Activated naive CD8-positive, alpha-beta T cell treated with anti-CD3 and anti-CD28 coated beads, Interleukin-2, amount 50 U/mL, for 24 hours (primary cell): ENCODE data around the gene TMEM240.
"Not testable (repeated sequence)": the region's sequence is repeated elsewhere in the genome, so short reads cannot be mapped to it uniquely, and the experiment has no call there.

Experiments
- ATAC-seq: fragments of 150-1000 bp; cut with Tn5 transposase; one replicate; pipeline ENCODE4 v1.10.0; 2021
- DNase-seq: peaks from one replicate; pipeline ENCODE4 v3.0.0; 2021
- H3K27ac Mint-ChIP-seq: one replicate; pipeline ENCODE4 v1.8.0; 2021; ENCODE audit warnings: mild to moderate bottlenecking, mixed read lengths
- H3K27me3 Mint-ChIP-seq: one replicate; pipeline ENCODE4 v1.8.0; 2021; ENCODE audit warnings: mixed read lengths
- H3K36me3 Mint-ChIP-seq: one replicate; pipeline ENCODE4 v1.8.0; 2021; ENCODE audit warnings: low read depth, mixed read lengths
- H3K4me1 Mint-ChIP-seq: one replicate; pipeline ENCODE4 v1.8.0; 2021; ENCODE audit warnings: mixed read lengths
- H3K4me3 Mint-ChIP-seq: one replicate; pipeline ENCODE4 v1.8.0; 2021; ENCODE audit warnings: mild to moderate bottlenecking, moderate library complexity, mixed read lengths
- H3K9me3 Mint-ChIP-seq: one replicate; pipeline ENCODE4 v1.8.0; 2021; ENCODE audit warnings: mixed read lengths

Gene TMEM240

GRCh38 chr1:1511533-1512285 is 28.7 kb downstream of the TMEM240 start, which contains the start of gene ATAD3A:
TSS of gene ATAD3A (plus strand) at chr1:1512162. CDS start at chr1:1512269, 107 bp downstream.
- peaks cover 17% of the 10 kb centered on the region for H3K4me1 Mint-ChIP-seq
- DNase-seq, result peak; percentile 98
- H3K27ac Mint-ChIP-seq, result peak within 1 kb of the TSS; percentile 93
- peak within 1 kb of the TSS; percentile 91 for H3K4me3 Mint-ChIP-seq
- peak; percentile 94 for ATAC-seq
- peaks cover 6% of the 10 kb centered on the region for H3K36me3 Mint-ChIP-seq
- H3K9me3 Mint-ChIP-seq, result no peaks in the 10 kb centered on the region
- no peaks in the 10 kb centered on the region for H3K27me3 Mint-ChIP-seq

- peak overlapping the region; percentile 93 for H3K27ac Mint-ChIP-seq
- no peaks in the 10 kb centered on the region for H3K27me3 Mint-ChIP-seq
- DNase-seq, result peak; percentile 32
- H3K4me3 Mint-ChIP-seq, result peak overlapping the region; percentile 91
- no peak for ATAC-seq
- H3K4me1 Mint-ChIP-seq, result peaks cover 17% of the 10 kb centered on the region
- peaks cover 6% of the 10 kb centered on the region for H3K36me3 Mint-ChIP-seq
- H3K9me3 Mint-ChIP-seq, result no peaks in the 10 kb centered on the region
These were observed 29.4 kb downstream of the TMEM240 start for GRCh38 chr1:1510912-1511532.

- H3K4me1 Mint-ChIP-seq, result peaks cover 24% of the 10 kb centered on the region
- H3K4me3 Mint-ChIP-seq, ATAC-seq: not testable (repeated sequence)
These were observed 31.0 kb downstream of the TMEM240 start for GRCh38 chr1:1509465-1509850.

GRCh38 chr1:1508775-1509464 is 31.5 kb downstream of the TMEM240 start:
- ATAC-seq, H3K4me3 Mint-ChIP-seq, DNase-seq, H3K9me3 Mint-ChIP-seq, H3K27ac Mint-ChIP-seq, H3K27me3 Mint-ChIP-seq, H3K36me3 Mint-ChIP-seq: not testable (repeated sequence)
- H3K4me1 Mint-ChIP-seq, result peaks cover 23% of the 10 kb centered on the region

More at GRCh38 chr1:1509465-1509850, 31.0 kb downstream of the TMEM240 start:
- H3K9me3 Mint-ChIP-seq, H3K27me3 Mint-ChIP-seq, H3K36me3 Mint-ChIP-seq, H3K27ac Mint-ChIP-seq, DNase-seq: not testable (repeated sequence)

GRCh38 chr1:1507305-1507704 is 33.1 kb downstream of the TMEM240 start:
- DNase-seq (no peak), ATAC-seq (no peak)
- H3K4me1 Mint-ChIP-seq, result peaks cover 20% of the 10 kb centered on the region
- H3K27me3 Mint-ChIP-seq, result no peaks in the 10 kb centered on the region
- no peaks in the 10 kb centered on the region for H3K9me3 Mint-ChIP-seq
- H3K36me3 Mint-ChIP-seq, result no peaks in the 10 kb centered on the region
- no peak overlapping the region for H3K27ac Mint-ChIP-seq
- no peak overlapping the region for H3K4me3 Mint-ChIP-seq

- Mint-ChIP-seq H3K27ac (peak overlapping the region; percentile 43), H3K4me1 (peaks cover 15% of the 10 kb centered on the region)
- not testable (repeated sequence) for H3K36me3 Mint-ChIP-seq, ATAC-seq, H3K9me3 Mint-ChIP-seq, DNase-seq, H3K27me3 Mint-ChIP-seq, H3K4me3 Mint-ChIP-seq
These were observed 34.6 kb downstream of the TMEM240 start for GRCh38 chr1:1505801-1506200.

GRCh38 chr1:1505366-1505798 is 35.0 kb downstream of the TMEM240 start:
- H3K9me3 Mint-ChIP-seq, H3K36me3 Mint-ChIP-seq, H3K27me3 Mint-ChIP-seq: not testable (repeated sequence)
- DNase-seq, result peak; percentile 34
- H3K4me1 Mint-ChIP-seq, result peaks cover 13% of the 10 kb centered on the region
- H3K27ac Mint-ChIP-seq, result peak overlapping the region; percentile 88
- H3K4me3 Mint-ChIP-seq, result peak overlapping the region; percentile 66
- ATAC-seq, result peak; percentile 63

GRCh38 chr1:1504777-1505365 is 35.6 kb downstream of the TMEM240 start:
- Mint-ChIP-seq H3K4me1 (peaks cover 13% of the 10 kb centered on the region), H3K4me3 (peak overlapping the region; percentile 66), H3K27ac (peak overlapping the region; percentile 88)
- ATAC-seq (peak; percentile 91), DNase-seq (peak; percentile 77)
- H3K36me3 Mint-ChIP-seq, H3K9me3 Mint-ChIP-seq, H3K27me3 Mint-ChIP-seq: not testable (repeated sequence)

GRCh38 chr1:1495461-1495975 is 44.9 kb downstream of the TMEM240 start:
- peaks cover 32% of the 10 kb centered on the region for H3K36me3 Mint-ChIP-seq
- H3K4me1 Mint-ChIP-seq, H3K4me3 Mint-ChIP-seq, H3K27me3 Mint-ChIP-seq, H3K27ac Mint-ChIP-seq, DNase-seq, H3K9me3 Mint-ChIP-seq: not testable (repeated sequence)
- peak; percentile 8 for ATAC-seq

GRCh38 chr1:1494311-1494710 is 46.1 kb downstream of the TMEM240 start:
- H3K4me3 Mint-ChIP-seq, H3K27me3 Mint-ChIP-seq, ATAC-seq, DNase-seq, H3K27ac Mint-ChIP-seq, H3K9me3 Mint-ChIP-seq, H3K4me1 Mint-ChIP-seq: not testable (repeated sequence)
- H3K36me3 Mint-ChIP-seq, result peaks cover 42% of the 10 kb centered on the region

GRCh38 chr1:1491601-1492000 is 48.8 kb downstream of the TMEM240 start:
- DNase-seq (no peak), ATAC-seq (no peak)
- Mint-ChIP-seq H3K36me3 (peaks cover 56% of the 10 kb centered on the region), H3K27ac (no peak overlapping the region), H3K27me3 (no peaks in the 10 kb centered on the region), H3K9me3 (no peaks in the 10 kb centered on the region), H3K4me3 (no peak overlapping the region), H3K4me1 (peaks cover 1% of the 10 kb centered on the region)

GRCh38 chr1:1490633-1491230 is 49.7 kb downstream of the TMEM240 start:
- H3K27me3 Mint-ChIP-seq, result no peaks in the 10 kb centered on the region
- peaks cover 56% of the 10 kb centered on the region for H3K36me3 Mint-ChIP-seq
- H3K9me3 Mint-ChIP-seq, result no peaks in the 10 kb centered on the region
- ATAC-seq, result no peak
- DNase-seq, result no peak
- no peak overlapping the region for H3K4me3 Mint-ChIP-seq
- H3K4me1 Mint-ChIP-seq, result peaks cover 1% of the 10 kb centered on the region
- H3K27ac Mint-ChIP-seq, result no peak overlapping the region

- ATAC-seq (no peak), DNase-seq (no peak)
- Mint-ChIP-seq H3K9me3 (no peaks in the 10 kb centered on the region), H3K4me3 (no peak overlapping the region), H3K4me1 (peaks cover 1% of the 10 kb centered on the region), H3K27me3 (no peaks in the 10 kb centered on the region), H3K27ac (no peak overlapping the region), H3K36me3 (peaks cover 56% of the 10 kb centered on the region)
These were observed 50.6 kb downstream of the TMEM240 start for GRCh38 chr1:1489861-1490260.

GRCh38 chr1:1489231-1489630 is 51.2 kb downstream of the TMEM240 start:
- no peaks in the 10 kb centered on the region for H3K27me3 Mint-ChIP-seq
- H3K36me3 Mint-ChIP-seq, result peaks cover 56% of the 10 kb centered on the region
- ATAC-seq (no peak), DNase-seq (no peak)
- H3K9me3 Mint-ChIP-seq, result no peaks in the 10 kb centered on the region
- no peak overlapping the region for H3K27ac Mint-ChIP-seq
- peaks cover 1% of the 10 kb centered on the region for H3K4me1 Mint-ChIP-seq
- no peak overlapping the region for H3K4me3 Mint-ChIP-seq
